GM06990 (cell line): Measurements from ENCODE around the gene DLK1.

Experiments used
- DNase-seq: peaks from one replicate; pipeline ENCODE4 v3.0.0-alpha.2; 2011; ENCODE audit not compliant: insufficient read length; ENCODE audit errors: extremely low read depth
- H3K27me3 ChIP-seq: replicated peaks from 2 replicates; pipeline ENCODE4 v1.6.0; 2011; ENCODE audit warnings: low read length; ENCODE audit not compliant: control insufficient read depth, insufficient read depth
- H3K36me3 ChIP-seq: 2 replicates; pipeline ENCODE4 v1.5.1; 2011; ENCODE audit warnings: low read length; ENCODE audit not compliant: control insufficient read depth, insufficient read depth
- H3K4me3 ChIP-seq: replicated peaks from 2 replicates; pipeline ENCODE4 v1.5.1; 2011; ENCODE audit warnings: low read depth, mild to moderate bottlenecking, control low read depth, low read length
- CTCF ChIP-seq: IDR thresholded peaks from 2 replicates; pipeline ENCODE4 v1.5.1; 2011; ENCODE audit warnings: low read length, control low read depth, mild to moderate bottlenecking, inconsistent platforms; ENCODE audit not compliant: insufficient read depth, poor library complexity, severe bottlenecking

The DLK1 gene

DNA sequence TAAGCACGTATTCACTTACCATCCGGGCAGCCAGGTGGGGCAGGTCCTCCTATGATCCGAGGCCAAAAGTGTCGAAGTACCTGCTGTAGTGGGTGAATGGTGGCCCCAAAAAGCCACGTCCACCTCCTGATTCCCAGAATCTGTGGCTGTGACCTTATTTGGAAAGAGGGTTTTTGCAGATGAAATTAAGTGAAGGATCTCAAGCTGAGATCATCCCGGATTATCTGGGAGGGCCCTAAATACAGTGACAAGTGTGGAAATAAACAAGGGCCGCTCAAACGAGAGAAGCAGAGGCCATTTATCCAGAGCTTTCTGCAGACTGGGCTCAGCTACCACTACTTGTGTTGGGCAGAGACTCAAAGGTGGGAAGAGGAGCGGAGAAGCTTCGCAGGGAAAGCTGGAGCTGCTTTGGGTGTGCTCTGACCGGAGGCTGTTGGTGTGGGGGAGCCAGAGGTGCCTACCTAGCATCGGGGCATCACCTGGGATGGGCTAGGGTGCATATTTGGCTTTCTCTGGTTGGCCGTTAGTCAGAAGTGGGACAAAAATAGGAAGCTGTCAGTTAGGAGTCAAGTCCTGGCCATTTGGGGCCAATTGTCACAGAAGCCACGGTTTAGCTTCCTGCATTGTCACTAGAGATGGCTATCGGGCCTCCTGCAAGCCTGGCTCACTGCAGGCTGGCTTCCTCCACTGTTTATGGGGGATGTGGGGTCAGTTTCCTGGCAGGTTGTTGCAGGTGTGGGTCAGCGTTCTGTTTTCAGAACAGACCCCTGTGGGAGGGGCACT is 27.8 kb upstream of the DLK1 start:
- H3K27me3 ChIP-seq: no peaks in the 10 kb centered on the region; the same call in none of the 2 replicates
- H3K36me3 ChIP-seq: no peaks in the 10 kb centered on the region
- TF ChIP-seq CTCF: no peak
- no peak overlapping the region for H3K4me3 ChIP-seq
- DNase-seq: no peak

DNA sequence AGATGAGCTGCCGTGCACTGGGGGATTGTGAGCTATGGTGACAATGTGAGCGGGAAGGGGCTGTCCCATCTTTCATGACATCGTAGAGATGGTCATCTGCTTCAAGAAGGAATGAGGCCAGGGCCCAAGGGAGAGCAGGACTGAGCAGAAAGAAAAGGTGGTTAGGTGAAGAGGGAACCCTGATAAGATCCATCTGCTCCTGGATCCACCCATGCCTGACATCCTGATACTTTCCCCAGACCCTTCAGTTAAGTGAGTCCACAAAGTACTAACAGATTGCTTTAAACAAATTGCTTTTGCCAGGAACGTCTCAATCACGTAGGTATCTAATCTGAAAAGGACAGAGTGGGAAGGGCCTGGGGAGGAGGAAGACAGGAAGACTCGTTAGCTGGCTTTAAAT is 25.4 kb upstream of the DLK1 start:
- no peak for DNase-seq
- Histone ChIP-seq H3K36me3 (no peaks in the 10 kb centered on the region), H3K4me3 (no peak overlapping the region), H3K27me3 (no peaks in the 10 kb centered on the region; the same call in none of the 2 replicates)
- TF ChIP-seq CTCF: no peak

DNA sequence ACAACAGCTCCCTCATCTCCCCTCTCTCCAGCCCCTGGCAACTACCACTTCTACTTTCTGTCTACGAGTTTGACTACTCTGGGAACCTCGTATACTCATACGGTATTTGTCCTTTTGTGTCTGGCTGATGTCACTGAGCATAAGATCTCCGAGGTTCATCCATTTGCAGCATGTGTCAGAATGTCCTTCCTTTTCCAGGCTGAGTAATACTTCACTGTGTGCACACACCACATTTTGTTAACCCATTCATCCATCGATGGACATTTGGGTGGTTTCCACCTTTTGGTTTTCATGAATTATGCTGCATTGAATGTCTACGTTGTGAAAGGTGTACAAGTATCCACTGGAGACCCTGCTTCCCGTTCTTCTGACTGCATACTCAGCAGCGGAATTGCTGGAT is 24.1 kb upstream of the DLK1 start:
- DNase-seq: no peak
- H3K4me3 ChIP-seq: no peak overlapping the region
- no peaks in the 10 kb centered on the region for H3K36me3 ChIP-seq
- TF ChIP-seq CTCF: no peak
- no peaks in the 10 kb centered on the region; the same call in none of the 2 replicates for H3K27me3 ChIP-seq

- no peaks in the 10 kb centered on the region for H3K36me3 ChIP-seq
- no peak for TF ChIP-seq CTCF
- no peaks in the 10 kb centered on the region; the same call in none of the 2 replicates for H3K27me3 ChIP-seq
- H3K4me3 ChIP-seq: no peak overlapping the region
- DNase-seq: no peak
Observed at GRCh38 chr14:100703386-100704220, 23.1 kb upstream of the DLK1 start.

DNA sequence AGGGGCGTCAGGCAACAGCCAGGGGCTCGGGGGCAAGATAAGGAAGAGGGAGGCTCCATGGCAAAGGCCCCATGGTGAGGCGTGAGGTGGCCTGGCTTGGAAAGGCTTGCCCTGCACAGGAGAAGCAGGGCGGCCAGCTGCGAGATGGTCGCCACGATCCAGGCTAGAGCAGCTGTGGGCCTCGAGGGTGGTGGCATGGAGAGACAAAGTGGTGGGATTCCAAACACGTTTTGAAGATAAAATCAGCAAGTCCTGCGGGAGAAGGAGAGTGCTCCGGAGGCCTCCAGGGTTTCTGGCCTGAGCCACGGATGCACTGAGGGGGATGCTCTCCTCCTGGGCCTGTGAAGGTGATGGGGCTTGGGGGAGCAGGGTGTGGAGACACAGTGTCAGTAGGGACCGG is 20.5 kb upstream of the DLK1 start:
- H3K4me3 ChIP-seq: no peak overlapping the region
- no peak for DNase-seq
- H3K27me3 ChIP-seq: no peaks in the 10 kb centered on the region; the same call in none of the 2 replicates
- no peak for TF ChIP-seq CTCF
- H3K36me3 ChIP-seq: no peaks in the 10 kb centered on the region
